ENCODE measurements around the gene NDEL1.

- TF ChIP-seq CTCF (IDR thresholded peaks at IDR 0.05; ENCODE audit: borderline replicate concordance, extremely low read depth, low read length, poor library complexity, severe bottlenecking) (no peak), EZH2 (IDR thresholded peaks at IDR 0.05; ENCODE audit: borderline replicate concordance, low read depth, low read length, severe bottlenecking) (no peak)
Observed at GRCh38 chr17:8481089-8481488, 45.4 kb downstream of the NDEL1 start.

Data from DND-41 (cell line).